A204.1 (cell line): Measurements from ENCODE around the gene TBX20.
"Not testable (repeated sequence)": the region's sequence is repeated elsewhere in the genome, so short reads cannot be mapped to it uniquely, and the experiment has no call there.

ENCODE experiments used
- FAIRE-seq: peaks from 2 replicates; lab custom pipeline; 2012; peaks lifted over from hg19 to GRCh38; lab: Jason Lieb, UNC

Gene TBX20

GRCh38 chr7:35255443-35256255 lies 1.7 kb upstream of the TBX20 start:
- FAIRE-seq = no peak

- no peak for FAIRE-seq
These were observed 869 bp upstream of the TBX20 start for GRCh38 chr7:35254496-35255442.

- no peak for FAIRE-seq
These were observed 515 bp downstream of the TBX20 start for GRCh38 chr7:35253460-35253709.

- FAIRE-seq = no peak
These were observed 1.1 kb downstream of the TBX20 start for GRCh38 chr7:35252612-35253459.

GRCh38 chr7:35251606-35252310 lies 2.1 kb downstream of the TBX20 start:
- FAIRE-seq = no peak

- FAIRE-seq = no peak
These were observed 3.0 kb downstream of the TBX20 start for GRCh38 chr7:35250941-35251340.

- no peak for FAIRE-seq
These were observed 3.4 kb downstream of the TBX20 start for GRCh38 chr7:35250452-35250851.

- no peak for FAIRE-seq
These were observed 4.4 kb downstream of the TBX20 start for GRCh38 chr7:35249537-35249907.

- FAIRE-seq = no peak
These were observed 5.0 kb downstream of the TBX20 start for GRCh38 chr7:35248576-35249536.

GRCh38 chr7:35246819-35247218 lies 7.1 kb downstream of the TBX20 start:
- FAIRE-seq = no peak

GRCh38 chr7:35241884-35242283 lies 12.0 kb downstream of the TBX20 start:
- no peak for FAIRE-seq

- FAIRE-seq = no peak
These were observed 12.5 kb downstream of the TBX20 start for GRCh38 chr7:35241436-35241835.

- not testable (repeated sequence) for FAIRE-seq
These were observed 12.9 kb downstream of the TBX20 start for GRCh38 chr7:35241008-35241407.

GRCh38 chr7:35238456-35238855 lies 15.4 kb downstream of the TBX20 start:
- FAIRE-seq = not testable (repeated sequence)

- FAIRE-seq = no peak
These were observed 20.9 kb downstream of the TBX20 start for GRCh38 chr7:35232994-35233393.

- FAIRE-seq = not testable (repeated sequence)
These were observed 22.7 kb downstream of the TBX20 start for GRCh38 chr7:35231221-35231620.

GRCh38 chr7:35229116-35229780 lies 24.7 kb downstream of the TBX20 start:
- not testable (repeated sequence) for FAIRE-seq

GRCh38 chr7:35228496-35229051 lies 25.3 kb downstream of the TBX20 start:
- FAIRE-seq = not testable (repeated sequence)

- not testable (repeated sequence) for FAIRE-seq
These were observed 26.5 kb downstream of the TBX20 start for GRCh38 chr7:35227438-35227837.

GRCh38 chr7:35222445-35222844 lies 31.5 kb downstream of the TBX20 start:
- FAIRE-seq = not testable (repeated sequence)
